B cell (primary cell): ENCODE measurements around the gene PLCB4. TPM values are rescaled to one million over a fixed set of nuclear protein-coding genes. Genes with fewer than 3 reads are reported as not detected.

Source experiments
- ATAC-seq: fragments of 200-7000 bp; cut with Tn5 transposase; one replicate; pipeline ENCODE4 v1.10.0; 2021; ENCODE audit warnings: low read depth, mild to moderate bottlenecking, moderate number of reproducible peaks, moderate library complexity
- CTCF ChIA-PET: fragments of 350-600 bp; sonication (Branson Sonifier 250); formaldehyde crosslinking; loops from one replicate; lab custom pipeline; 2021; ENCODE audit warnings: antibody characterized with exemption, inconsistent platforms; lab: Charles Lee
- POLR2A ChIA-PET: fragments of 350-600 bp; sonication (Branson Sonifier 250); formaldehyde crosslinking; loops from one replicate; lab custom pipeline; 2021; ENCODE audit warnings: antibody characterized with exemption; lab: Charles Lee
- DNase-seq: peaks from one replicate; pipeline ENCODE4 v3.0.0; 2013
- H2AFZ ChIP-seq: 2 replicates; pipeline ENCODE4 v1.6.1; 2012; ENCODE audit warnings: mild to moderate bottlenecking, low read depth, low read length; ENCODE audit not compliant: insufficient read depth, poor library complexity, severe bottlenecking
- H3K27ac ChIP-seq, 2 donors: 1 replicate in 1 of 2; 2 replicates in 1 of 2; pipeline ENCODE4 v1.5.1; 2012 to 2013; ENCODE audit warnings: low read length in 2 of 2, mild to moderate bottlenecking in 2 of 2, moderate library complexity in 1 of 2
- H3K27me3 ChIP-seq, 4 experiments: fragments of 200-600 bp in 1 of 4; sonication (generic) in 1 of 4; replicated peaks in 1 of 4; 1 replicate in 2 of 4; 2 replicates in 2 of 4; pipeline versions ENCODE4 v1.6.1 to v1.7.0; 2013 to 2016; ENCODE audit warnings: low read length in 3 of 4, mild to moderate bottlenecking in 2 of 4, mixed read lengths in 1 of 4, moderate library complexity in 1 of 4; ENCODE audit not compliant: insufficient read depth in 4 of 4, control insufficient read depth in 3 of 4; ENCODE audit errors: control extremely low read depth in 1 of 4
- H3K36me3 ChIP-seq, 2 experiments: replicated peaks in 1 of 2; 1 replicate in 1 of 2; 2 replicates in 1 of 2; pipeline versions ENCODE4 v1.6.1 to v1.7.1; 2013; ENCODE audit warnings: low read length in 1 of 2; ENCODE audit not compliant: insufficient read depth in 2 of 2, control insufficient read depth in 1 of 2; ENCODE audit errors: control extremely low read depth in 1 of 2, extremely low read depth in 1 of 2
- H3K4me1 ChIP-seq, 2 donors: fragments of 200-600 bp in 1 of 2; sonication (generic) in 1 of 2; 1 replicate in 1 of 2; 2 replicates in 1 of 2; pipeline versions ENCODE4 v1.5.1 to v1.6.1; 2013 to 2017; ENCODE audit warnings: low read length in 2 of 2; ENCODE audit not compliant: control insufficient read depth in 2 of 2, insufficient read depth in 2 of 2
- H3K4me2 ChIP-seq: replicated peaks from 2 replicates; pipeline ENCODE3; 2012; ENCODE audit warnings: mild to moderate bottlenecking, low read depth, low read length; ENCODE audit not compliant: poor library complexity, severe bottlenecking
- H3K4me3 ChIP-seq, 5 experiments: fragments of 200-600 bp in 1 of 5; sonication (generic) in 1 of 5; 1 replicate in 3 of 5; 2 replicates in 2 of 5; pipeline versions ENCODE4 v1.5.1 to v1.7.0; 2011 to 2016; ENCODE audit warnings: low read length in 4 of 5, mild to moderate bottlenecking in 4 of 5, low read depth in 2 of 5, control low read depth in 1 of 5, moderate library complexity in 1 of 5; ENCODE audit not compliant: insufficient read depth in 1 of 5; ENCODE audit errors: control extremely low read depth in 1 of 5, extremely low read depth in 1 of 5
- H3K79me2 ChIP-seq: fragments of 200-600 bp; sonication (generic); one replicate; pipeline ENCODE4 v1.6.0; 2016; ENCODE audit warnings: low read length; ENCODE audit not compliant: control insufficient read depth, insufficient read depth
- H3K9ac ChIP-seq: fragments of 200-600 bp; sonication (generic); 2 replicates; pipeline ENCODE4 v1.6.1; 2017; ENCODE audit warnings: mild to moderate bottlenecking, low read length, moderate library complexity
- H3K9me3 ChIP-seq, 3 donors: one replicate each; pipeline versions ENCODE4 v1.6.1 to v1.7.1; 2013; ENCODE audit warnings: low read length in 2 of 3; ENCODE audit not compliant: control insufficient read depth in 2 of 3, insufficient read depth in 1 of 3; ENCODE audit errors: control extremely low read depth in 1 of 3
- H4K20me1 ChIP-seq: 2 replicates; pipeline ENCODE4 v1.6.0; 2012; ENCODE audit warnings: mild to moderate bottlenecking, low read length; ENCODE audit not compliant: insufficient read depth, control insufficient read depth, poor library complexity, severe bottlenecking
- H3K27ac Mint-ChIP-seq: one replicate; pipeline ENCODE4 v1.8.0; 2021; ENCODE audit warnings: mixed read lengths
- H3K27me3 Mint-ChIP-seq: one replicate; pipeline ENCODE4 v1.8.0; 2021; ENCODE audit warnings: mixed read lengths
- H3K4me1 Mint-ChIP-seq: one replicate; pipeline ENCODE4 v1.8.0; 2021; ENCODE audit warnings: mixed read lengths
- H3K4me3 Mint-ChIP-seq: one replicate; pipeline ENCODE4 v1.8.0; 2021; ENCODE audit warnings: mixed read lengths
- H3K9me3 Mint-ChIP-seq: one replicate; pipeline ENCODE4 v1.8.0; 2022; ENCODE audit warnings: mixed read lengths; ENCODE audit not compliant: insufficient read depth
- CTCF ChIP-seq: fragments of 200-600 bp; IDR thresholded peaks from one replicate; pipeline ENCODE4 v1.8.0; 2022; ENCODE audit warnings: antibody characterized with exemption, mild to moderate bottlenecking
- EZH2 ChIP-seq: IDR thresholded peaks from 2 replicates; pipeline ENCODE4 v1.6.1; 2012; ENCODE audit warnings: borderline replicate concordance, low read depth, mild to moderate bottlenecking, moderate library complexity, low read length; ENCODE audit not compliant: insufficient read depth, poor library complexity, severe bottlenecking
- WGBS: methylation state at CpG from one replicate; pipeline ENCODE4 v1.1.5; 2013; ENCODE audit warnings: missing lambda C conversion rate; ENCODE audit not compliant: insufficient coverage; 5-methylcytosine and 5-hydroxymethylcytosine counted together
- intact Hi-C: fragments of 100-400 bp; cut with micrococcal nuclease; formaldehyde crosslinking; loops from one replicate; pipeline ENCODE4 v1.10.0; 2022
- polyA plus RNA-seq: library from polyadenylated mRNA; depleted of rRNA; stranded (reverse); fragments of >200 nt; gene quantifications from 2 replicates; pipeline ENCODE4 v1.2.3, GENCODE V29; 2012
- total RNA-seq, 2 donors: library from RNA; stranded (reverse); fragments of 120-200 nt in 1 of 2; gene quantifications; 1 replicate in 1 of 2; 2 replicates in 1 of 2; pipeline versions ENCODE4 v1.2.3 to v1.2.4, GENCODE V29; 2013 to 2022

The PLCB4 gene
- total and polyA plus RNA-seq, 2 donors (not counting 1 experiment from before 2014, with no cell fraction given) = not detected

GRCh38 chr20:9160331-9160730 is 91.4 kb downstream of the PLCB4 start:
- Mint-ChIP-seq H3K9me3 (peaks cover 3% of the 10 kb centered on the region), H3K4me1 (peaks cover 2% of the 10 kb centered on the region), H3K27me3 (no peaks in the 10 kb centered on the region), H3K4me3 (no peak overlapping the region), H3K27ac (no peak overlapping the region)
- Histone ChIP-seq H3K9ac (no peak overlapping the region), H3K4me3 (no peak overlapping the region), H4K20me1 (no peaks in the 10 kb centered on the region), H3K27ac (no peak overlapping the region), H3K4me2 (no peak overlapping the region), H2AFZ (no peak overlapping the region), H3K36me3 (no peaks in the 10 kb centered on the region), H3K4me1 (no peaks in the 10 kb centered on the region), H3K27me3 (no peaks in the 10 kb centered on the region), H3K9me3 (peaks cover 0 to 1% (median 0%) of the 10 kb centered on the region in 3 donors), H3K79me2 (no peaks in the 10 kb centered on the region)
- ChIA-PET POLR2A (no interaction called here), CTCF (no interaction called here)
- intact Hi-C loops = no loop called here
- WGBS = 0% methylated on average over 3 of the region's 6 CpGs
- no peak for DNase-seq
- no peak for ATAC-seq
- no peak for TF ChIP-seq CTCF

- H3K27ac ChIP-seq = no peak overlapping the region
- DNase-seq (no peak), ATAC-seq (no peak)
- no peaks in the 10 kb centered on the region for H3K36me3 ChIP-seq
- 0% methylated on average over 1 of the region's 2 CpGs for WGBS
- peaks cover 0 to 1% (median 0%) of the 10 kb centered on the region in 3 donors for H3K9me3 ChIP-seq
- no peaks in the 10 kb centered on the region for H3K27me3 ChIP-seq
- H3K4me1 Mint-ChIP-seq = peaks cover 2% of the 10 kb centered on the region
- no peaks in the 10 kb centered on the region for H4K20me1 ChIP-seq
- no peaks in the 10 kb centered on the region for H3K9me3 Mint-ChIP-seq
- TF ChIP-seq CTCF (no peak), EZH2 (no peak)
- POLR2A ChIA-PET = no interaction called here
- H3K79me2 ChIP-seq = no peaks in the 10 kb centered on the region
- H3K27ac Mint-ChIP-seq = no peak overlapping the region
- CTCF ChIA-PET = no interaction called here
- intact Hi-C loops = no loop called here
- no peak overlapping the region for H3K4me3 ChIP-seq
- H3K4me1 ChIP-seq = no peaks in the 10 kb centered on the region
- H3K4me2 ChIP-seq = no peak overlapping the region
- H2AFZ ChIP-seq = no peak overlapping the region
- no peak overlapping the region for H3K9ac ChIP-seq
- H3K4me3 Mint-ChIP-seq = no peak overlapping the region
- no peaks in the 10 kb centered on the region for H3K27me3 Mint-ChIP-seq
Observed at GRCh38 chr20:9160757-9161156, 91.9 kb downstream of the PLCB4 start.
